ENCODE results near the gene SORL1. TPM values are rescaled to one million over a fixed set of nuclear protein-coding genes. Genes with fewer than 3 reads are reported as not detected.
A peak's percentile ranks its signal among the peaks of the same experiment; 100 is the strongest.

SORL1 gene
- polyA plus RNA-seq, 1 donor = 31.0 TPM

DNA sequence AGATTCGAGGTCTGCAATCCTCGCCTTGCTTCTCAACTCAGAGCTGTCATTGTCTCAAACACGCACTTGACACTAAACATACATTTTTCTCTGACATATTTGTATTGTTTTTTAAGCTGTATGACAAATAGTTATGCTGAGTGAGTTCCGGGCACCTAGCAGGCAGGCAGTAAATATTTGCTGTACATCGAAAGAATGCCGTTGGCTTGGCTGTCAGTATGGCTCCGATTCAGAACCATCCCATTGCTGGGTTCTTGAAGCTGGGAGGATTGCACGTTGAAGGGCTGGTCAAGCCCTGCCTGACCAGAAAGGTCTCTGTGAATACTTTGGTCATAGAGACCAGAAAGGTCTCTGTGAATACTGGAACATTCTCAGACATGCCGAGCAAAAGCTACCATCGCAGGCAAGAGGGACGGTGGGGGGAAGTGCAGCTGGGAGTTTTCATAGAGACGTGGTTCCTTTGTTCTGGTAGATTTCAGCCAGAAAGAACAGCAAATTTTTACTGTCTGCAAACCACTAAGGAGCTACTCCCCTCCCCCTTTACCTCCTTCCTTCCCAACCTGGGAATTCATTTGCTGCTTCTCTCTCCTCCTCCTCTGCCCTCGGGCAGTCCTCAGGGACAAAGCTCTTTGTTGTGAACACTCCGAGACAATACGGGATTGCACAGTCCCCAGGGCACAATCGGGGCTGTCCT, 202.9 kb downstream of the SORL1 start:
- Histone ChIP-seq H3K9me3 (ENCODE audit: control insufficient read depth, low read depth, low read length) (no peaks in the 10 kb centered on the region), H3K4me3 (ENCODE audit: low read length) (peak overlapping the region; percentile 45), H3K36me3 (ENCODE audit: control insufficient read depth, insufficient read depth, low read length) (no peaks in the 10 kb centered on the region), H3K27me3 (ENCODE audit: control insufficient read depth, insufficient read depth, low read length) (peaks cover 16% of the 10 kb centered on the region), H3K4me1 (ENCODE audit: control insufficient read depth, insufficient read depth, low read length) (peaks cover 11% of the 10 kb centered on the region), H3K27ac (ENCODE audit: low read length) (peak overlapping the region; percentile 26)
- DNase-seq = peak in 1 of 2 donors; percentile 45
- no CpG with 5 or more reads among the region's 16 CpGs for WGBS (ENCODE audit: insufficient coverage, low lambda C conversion rate)

DNA sequence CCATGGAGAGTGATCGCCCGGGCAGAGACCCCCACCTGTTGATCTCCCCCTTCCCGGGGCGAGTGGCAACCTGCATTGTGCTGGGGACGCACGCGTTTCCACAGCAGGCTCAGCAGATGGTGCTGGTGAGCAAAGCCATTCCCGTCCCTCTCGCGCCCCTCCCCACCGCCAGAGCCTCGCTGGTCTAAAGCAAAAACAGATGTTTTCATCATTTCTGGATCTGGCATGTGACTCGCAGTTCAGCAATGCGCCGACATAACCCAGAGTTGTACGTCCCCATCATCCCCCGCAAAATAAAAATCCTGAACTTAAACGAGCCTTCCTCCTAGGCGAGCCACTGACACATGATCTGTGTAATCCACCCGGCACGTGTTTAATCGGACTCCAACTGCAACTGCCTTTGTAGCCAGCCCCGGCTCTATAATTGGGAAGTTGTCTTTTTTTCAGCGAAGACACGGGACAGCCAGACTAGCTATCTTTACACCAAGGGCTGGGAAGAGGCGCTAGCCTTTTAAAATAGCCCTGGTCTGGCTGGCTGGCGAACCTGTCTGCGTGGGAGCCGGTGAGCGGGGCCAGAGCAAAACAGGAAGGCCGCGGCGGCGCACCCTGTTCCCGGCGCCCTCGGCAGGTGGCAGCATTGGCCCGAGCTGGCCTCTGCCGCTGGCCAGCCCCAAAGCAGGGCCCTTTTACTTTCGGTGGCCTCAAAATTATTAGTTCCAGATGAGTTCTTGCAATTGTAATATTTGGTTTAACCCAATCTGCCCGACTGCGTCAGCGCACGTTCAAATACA, 203.6 kb downstream of the SORL1 start:
- H3K9me3 ChIP-seq (ENCODE audit: control insufficient read depth, low read depth, low read length) = no peaks in the 10 kb centered on the region
- 13% methylated on average over 3 of the region's 44 CpGs for WGBS (ENCODE audit: insufficient coverage, low lambda C conversion rate)
- H3K27ac ChIP-seq (ENCODE audit: low read length) = peak overlapping the region; percentile 85
- DNase-seq = peak; percentile 75 to 90
- peaks cover 11% of the 10 kb centered on the region for H3K4me1 ChIP-seq (ENCODE audit: control insufficient read depth, insufficient read depth, low read length)
- H3K36me3 ChIP-seq (ENCODE audit: control insufficient read depth, insufficient read depth, low read length) = no peaks in the 10 kb centered on the region
- peaks cover 16% of the 10 kb centered on the region for H3K27me3 ChIP-seq (ENCODE audit: control insufficient read depth, insufficient read depth, low read length)
- H3K4me3 ChIP-seq (ENCODE audit: low read length) = peak overlapping the region; percentile 45

DNA sequence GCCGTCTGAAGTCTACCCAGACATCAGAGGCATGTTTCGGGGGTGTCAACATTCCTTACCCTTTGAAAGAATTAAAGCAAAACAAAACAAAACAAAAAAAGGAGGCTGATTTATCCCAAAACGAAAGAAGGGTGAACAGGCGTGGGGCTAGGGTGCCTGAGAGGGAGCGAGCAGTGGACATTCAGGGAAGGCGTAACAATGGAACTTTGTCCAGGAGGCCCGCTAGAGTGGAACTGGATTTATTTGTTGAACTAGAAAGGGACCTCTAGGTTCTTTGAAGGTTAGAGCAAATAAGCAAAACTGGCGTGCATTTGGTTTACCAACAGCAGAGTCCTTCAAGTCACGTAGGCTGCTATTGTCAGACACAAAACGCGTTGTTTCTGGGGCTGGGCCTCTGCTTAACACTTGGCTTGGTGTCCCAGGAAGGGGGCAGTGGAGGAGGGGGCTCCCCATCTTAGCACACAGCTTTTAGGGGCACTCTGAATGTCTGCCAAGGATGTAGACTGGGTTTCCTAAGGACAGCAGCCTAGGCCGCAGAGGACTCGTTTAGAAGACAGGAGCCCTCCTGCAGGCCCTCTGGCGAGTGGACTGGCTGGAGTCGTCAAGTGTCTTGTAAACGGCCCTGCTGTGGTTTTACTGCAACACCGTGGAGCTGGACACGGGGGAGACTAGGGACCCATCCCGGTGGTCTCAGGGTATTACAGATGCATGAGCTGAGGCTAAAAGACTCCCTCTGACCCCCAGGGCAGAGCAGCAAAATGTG, 204.4 kb downstream of the SORL1 start:
- Histone ChIP-seq H3K9me3 (ENCODE audit: control insufficient read depth, low read depth, low read length) (no peaks in the 10 kb centered on the region), H3K4me1 (ENCODE audit: control insufficient read depth, insufficient read depth, low read length) (peaks cover 11% of the 10 kb centered on the region), H3K27me3 (ENCODE audit: control insufficient read depth, insufficient read depth, low read length) (peaks cover 16% of the 10 kb centered on the region), H3K36me3 (ENCODE audit: control insufficient read depth, insufficient read depth, low read length) (no peaks in the 10 kb centered on the region), H3K4me3 (ENCODE audit: low read length) (peak overlapping the region; percentile 2), H3K27ac (ENCODE audit: low read length) (peak overlapping the region; percentile 85)
- DNase-seq = peak in 1 of 2 donors; percentile 20
- 45% methylated on average over 4 of the region's 19 CpGs for WGBS (ENCODE audit: insufficient coverage, low lambda C conversion rate)

DNA sequence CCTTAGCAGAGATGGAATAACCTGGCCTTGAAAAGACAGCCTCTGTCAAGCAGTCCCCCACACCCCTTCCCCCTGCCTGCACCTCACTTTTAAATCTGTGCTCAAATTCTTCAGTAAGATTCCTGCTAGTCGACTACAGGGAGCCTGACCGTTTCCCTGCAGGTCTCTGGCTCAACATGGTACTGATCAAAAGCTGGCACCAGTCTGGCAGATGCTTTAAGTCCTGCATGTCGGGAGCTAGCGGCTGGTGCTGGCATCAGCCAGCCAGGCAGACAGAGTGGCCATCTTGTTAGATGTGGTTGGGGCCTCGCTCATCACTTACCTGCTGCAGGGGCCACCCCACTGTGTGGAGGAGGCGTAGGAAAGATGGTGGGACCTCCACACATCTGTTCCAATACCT, 205.0 kb downstream of the SORL1 start:
- Histone ChIP-seq H3K36me3 (ENCODE audit: control insufficient read depth, insufficient read depth, low read length) (no peaks in the 10 kb centered on the region), H3K4me1 (ENCODE audit: control insufficient read depth, insufficient read depth, low read length) (peaks cover 11% of the 10 kb centered on the region), H3K4me3 (ENCODE audit: low read length) (no peak overlapping the region), H3K27ac (ENCODE audit: low read length) (peak overlapping the region; percentile 85), H3K27me3 (ENCODE audit: control insufficient read depth, insufficient read depth, low read length) (peaks cover 16% of the 10 kb centered on the region), H3K9me3 (ENCODE audit: control insufficient read depth, low read depth, low read length) (no peaks in the 10 kb centered on the region)
- no peak for DNase-seq
- no CpG with 5 or more reads among the region's 6 CpGs for WGBS (ENCODE audit: insufficient coverage, low lambda C conversion rate)

DNA sequence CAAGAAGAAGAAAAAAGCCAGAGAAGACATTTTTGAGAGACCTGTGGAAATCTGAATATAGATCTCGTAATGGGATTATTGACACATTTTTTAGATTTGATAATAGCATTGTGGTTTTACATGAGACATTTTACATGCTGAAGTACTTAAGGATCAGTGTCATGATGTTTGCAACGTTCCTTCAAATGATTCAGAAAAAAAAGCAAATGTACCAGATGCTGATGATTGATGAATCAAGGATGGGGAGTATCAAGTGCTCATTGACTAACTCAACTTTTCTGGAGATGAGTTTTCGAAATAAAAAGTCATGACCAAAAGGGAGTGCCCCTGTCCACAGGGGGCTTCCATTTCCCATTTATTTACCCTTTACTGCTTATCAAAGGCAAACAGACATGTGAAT, 207.7 kb downstream of the SORL1 start:
- Histone ChIP-seq H3K4me3 (ENCODE audit: low read length) (no peak overlapping the region), H3K27me3 (ENCODE audit: control insufficient read depth, insufficient read depth, low read length) (peaks cover 6% of the 10 kb centered on the region), H3K9me3 (ENCODE audit: control insufficient read depth, low read depth, low read length) (no peaks in the 10 kb centered on the region), H3K4me1 (ENCODE audit: control insufficient read depth, insufficient read depth, low read length) (peaks cover 11% of the 10 kb centered on the region), H3K27ac (ENCODE audit: low read length) (no peak overlapping the region), H3K36me3 (ENCODE audit: control insufficient read depth, insufficient read depth, low read length) (no peaks in the 10 kb centered on the region)
- WGBS (ENCODE audit: insufficient coverage, low lambda C conversion rate) = 92% methylated on average over 3 of the region's 3 CpGs
- no peak for DNase-seq

DNA sequence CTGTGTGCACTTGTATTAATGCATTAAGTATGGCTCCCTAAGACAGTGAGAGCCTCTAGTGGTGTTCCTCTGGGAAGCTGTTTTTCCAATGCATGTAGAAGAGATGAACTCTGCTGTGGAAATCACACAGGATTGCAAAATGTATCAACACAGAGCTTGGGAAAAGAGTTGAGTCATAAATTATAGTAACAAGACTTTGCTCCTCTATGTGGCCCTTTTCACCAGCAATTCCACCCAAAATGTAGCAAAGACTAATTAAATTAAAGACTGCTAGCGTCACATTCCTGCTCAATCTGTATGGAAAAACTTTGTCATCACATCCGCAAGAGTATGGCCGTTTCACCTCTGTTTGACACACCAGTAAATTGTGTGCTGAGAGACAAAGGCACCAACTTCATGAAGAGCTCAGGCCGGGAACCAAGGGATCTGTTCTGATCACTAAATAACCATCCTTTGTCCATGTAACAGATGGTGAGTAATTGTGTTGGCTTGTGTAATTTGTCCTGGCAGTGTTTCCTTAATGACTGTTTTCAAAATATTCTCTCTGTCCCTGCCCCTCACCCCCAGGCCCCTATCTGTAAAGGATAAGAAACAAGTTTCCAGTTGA, 209.9 kb downstream of the SORL1 start:
- H3K4me1 ChIP-seq (ENCODE audit: control insufficient read depth, insufficient read depth, low read length) = peaks cover 1% of the 10 kb centered on the region
- 20% methylated on average over 1 of the region's 4 CpGs for WGBS (ENCODE audit: insufficient coverage, low lambda C conversion rate)
- H3K4me3 ChIP-seq (ENCODE audit: low read length) = no peak overlapping the region
- H3K9me3 ChIP-seq (ENCODE audit: control insufficient read depth, low read depth, low read length) = no peaks in the 10 kb centered on the region
- no peaks in the 10 kb centered on the region for H3K36me3 ChIP-seq (ENCODE audit: control insufficient read depth, insufficient read depth, low read length)
- no peak for DNase-seq
- H3K27ac ChIP-seq (ENCODE audit: low read length) = no peak overlapping the region
- peaks cover 3% of the 10 kb centered on the region for H3K27me3 ChIP-seq (ENCODE audit: control insufficient read depth, insufficient read depth, low read length)

DNA sequence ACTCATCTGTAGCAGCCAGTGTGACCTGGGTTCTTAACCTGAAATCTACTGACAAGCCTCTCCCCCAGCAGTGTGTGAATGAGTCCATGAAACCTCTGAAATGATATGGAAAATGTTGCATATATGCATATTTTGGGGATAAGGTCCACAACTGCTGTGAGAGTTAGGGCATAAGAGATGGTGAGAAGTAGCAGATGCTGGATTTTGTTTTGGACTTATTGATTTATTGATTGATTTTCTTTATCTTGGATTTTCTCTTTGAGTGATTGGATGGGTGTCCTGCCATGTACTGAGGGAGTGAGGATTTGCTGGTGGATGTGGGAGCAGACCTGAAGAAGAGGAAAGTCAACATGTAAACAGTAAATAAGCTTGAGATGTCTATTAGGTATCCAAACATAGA, 212.0 kb downstream of the SORL1 start:
- H3K27me3 ChIP-seq (ENCODE audit: control insufficient read depth, insufficient read depth, low read length) = peaks cover 3% of the 10 kb centered on the region
- H3K4me3 ChIP-seq (ENCODE audit: low read length) = no peak overlapping the region
- H3K9me3 ChIP-seq (ENCODE audit: control insufficient read depth, low read depth, low read length) = no peaks in the 10 kb centered on the region
- no peak overlapping the region for H3K27ac ChIP-seq (ENCODE audit: low read length)
- H3K36me3 ChIP-seq (ENCODE audit: control insufficient read depth, insufficient read depth, low read length) = no peaks in the 10 kb centered on the region
- H3K4me1 ChIP-seq (ENCODE audit: control insufficient read depth, insufficient read depth, low read length) = no peaks in the 10 kb centered on the region
- no peak for DNase-seq

DNA sequence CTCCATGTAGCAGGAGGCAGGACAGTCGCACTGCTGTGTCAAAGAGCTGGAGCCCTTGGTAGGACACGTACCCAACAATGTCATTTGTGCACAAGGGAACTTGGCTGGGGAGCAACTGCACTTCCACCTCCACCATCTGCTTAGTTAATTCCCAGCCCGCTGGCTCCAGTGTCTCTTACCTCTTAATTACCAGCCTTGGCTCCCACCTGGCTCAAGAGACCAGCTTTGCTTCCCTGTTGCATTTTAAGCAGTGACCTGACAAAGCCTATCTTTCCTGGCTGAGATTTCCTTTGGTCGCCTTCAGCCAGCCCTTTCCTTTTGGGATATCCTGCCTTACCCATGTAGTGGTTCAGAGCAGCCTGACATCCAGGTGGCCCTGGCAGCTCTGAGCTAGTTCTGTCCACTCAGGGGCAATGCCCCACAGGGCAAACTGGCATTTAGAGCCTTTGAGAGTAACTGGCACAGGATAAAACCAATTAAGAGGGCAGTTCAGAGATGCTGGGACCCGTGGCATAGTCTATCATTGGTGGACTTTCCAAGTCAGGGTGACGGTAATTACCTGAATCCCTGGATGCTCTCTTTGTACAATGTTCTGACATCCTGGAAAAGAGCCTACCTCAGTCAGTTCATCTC, 213.2 kb downstream of the SORL1 start:
- Histone ChIP-seq H3K27ac (ENCODE audit: low read length) (no peak overlapping the region), H3K36me3 (ENCODE audit: control insufficient read depth, insufficient read depth, low read length) (no peaks in the 10 kb centered on the region), H3K4me1 (ENCODE audit: control insufficient read depth, insufficient read depth, low read length) (peaks cover 7% of the 10 kb centered on the region), H3K27me3 (ENCODE audit: control insufficient read depth, insufficient read depth, low read length) (peaks cover 3% of the 10 kb centered on the region), H3K9me3 (ENCODE audit: control insufficient read depth, low read depth, low read length) (no peaks in the 10 kb centered on the region), H3K4me3 (ENCODE audit: low read length) (no peak overlapping the region)
- DNase-seq = no peak
- no CpG with 5 or more reads among the region's 6 CpGs for WGBS (ENCODE audit: insufficient coverage, low lambda C conversion rate)

DNA sequence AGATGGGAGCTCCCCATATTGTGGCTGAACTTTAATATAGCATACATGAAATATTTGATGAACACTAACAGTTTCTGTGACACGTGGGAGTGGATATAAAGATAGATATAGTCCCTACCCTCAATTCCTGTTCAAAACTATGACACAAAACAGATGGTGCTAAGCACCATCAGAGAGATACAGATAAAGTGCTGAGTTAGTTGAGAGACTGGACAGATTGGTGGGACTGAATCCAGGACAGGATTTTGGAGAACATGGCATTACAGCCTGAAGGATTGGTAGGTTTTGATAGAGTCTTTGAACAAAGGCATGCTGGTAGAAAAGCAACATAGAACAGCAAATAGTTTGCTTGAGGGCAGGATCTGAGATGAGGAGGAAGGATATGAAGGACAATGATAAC, 215.7 kb downstream of the SORL1 start:
- Histone ChIP-seq H3K4me1 (ENCODE audit: control insufficient read depth, insufficient read depth, low read length) (peaks cover 30% of the 10 kb centered on the region), H3K4me3 (ENCODE audit: low read length) (no peak overlapping the region), H3K27me3 (ENCODE audit: control insufficient read depth, insufficient read depth, low read length) (peaks cover 3% of the 10 kb centered on the region), H3K27ac (ENCODE audit: low read length) (no peak overlapping the region), H3K9me3 (ENCODE audit: control insufficient read depth, low read depth, low read length) (no peaks in the 10 kb centered on the region), H3K36me3 (ENCODE audit: control insufficient read depth, insufficient read depth, low read length) (no peaks in the 10 kb centered on the region)
- DNase-seq = no peak
- WGBS (ENCODE audit: insufficient coverage, low lambda C conversion rate) = no CpG with 5 or more reads among the region's 1 CpG

DNA sequence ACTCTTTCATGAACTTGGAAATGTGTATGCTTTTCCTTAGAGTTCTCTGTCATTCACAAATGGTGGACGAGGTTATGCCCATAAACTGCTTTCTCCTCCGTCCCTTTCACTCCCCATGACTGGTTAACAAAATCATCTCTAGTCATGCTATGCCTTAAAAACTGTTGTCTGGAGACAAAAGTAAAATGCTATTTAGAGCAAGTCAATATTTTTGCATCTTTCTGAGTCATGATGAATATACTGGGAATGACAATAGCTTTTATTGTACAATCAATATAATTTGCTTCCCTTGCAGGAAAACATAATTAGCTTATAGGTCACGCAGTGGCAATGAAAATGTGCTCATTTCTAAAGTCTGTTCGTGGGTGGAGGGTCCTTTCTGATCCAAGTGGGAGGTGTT, 217.3 kb downstream of the SORL1 start:
- no peak for DNase-seq
- Histone ChIP-seq H3K4me3 (ENCODE audit: low read length) (no peak overlapping the region), H3K27me3 (ENCODE audit: control insufficient read depth, insufficient read depth, low read length) (no peaks in the 10 kb centered on the region), H3K36me3 (ENCODE audit: control insufficient read depth, insufficient read depth, low read length) (no peaks in the 10 kb centered on the region), H3K9me3 (ENCODE audit: control insufficient read depth, low read depth, low read length) (no peaks in the 10 kb centered on the region), H3K4me1 (ENCODE audit: control insufficient read depth, insufficient read depth, low read length) (peaks cover 35% of the 10 kb centered on the region), H3K27ac (ENCODE audit: low read length) (no peak overlapping the region)
- WGBS (ENCODE audit: insufficient coverage, low lambda C conversion rate) = 50% methylated on average over 1 of the region's 4 CpGs

Measured in large intestine (tissue), 3 donors.